Activated CD8-positive, alpha-beta T cell treated with anti-CD3 and anti-CD28 coated beads for 36 hours (primary cell): ENCODE data around the gene SNX21. TPM values are rescaled to one million over a fixed set of nuclear protein-coding genes. Genes with fewer than 3 reads are reported as not detected.
"Not testable (repeated sequence)": the region's sequence is repeated elsewhere in the genome, so short reads cannot be mapped to it uniquely, and the experiment has no call there.

Experiments used
- ATAC-seq: fragments of 200-7000 bp; cut with Tn5 transposase; one replicate; pipeline ENCODE4 v1.10.0; 2021; ENCODE audit warnings: mild to moderate bottlenecking, moderate library complexity
- CTCF ChIA-PET: fragments of 350-600 bp; sonication (Branson Sonifier 250); formaldehyde crosslinking; loops from one replicate; lab custom pipeline; 2021; ENCODE audit warnings: antibody characterized with exemption; lab: Charles Lee
- POLR2A ChIA-PET: fragments of 350-600 bp; sonication (Branson Sonifier 250); formaldehyde crosslinking; loops from one replicate; lab custom pipeline; 2021; ENCODE audit warnings: antibody characterized with exemption; lab: Charles Lee
- DNase-seq: peaks from one replicate; pipeline ENCODE4 v3.0.0-alpha.2; 2020
- H3K27ac Mint-ChIP-seq: one replicate; pipeline ENCODE4 v1.8.0; 2021; ENCODE audit warnings: mild to moderate bottlenecking, mixed read lengths
- H3K27me3 Mint-ChIP-seq: one replicate; pipeline ENCODE4 v1.8.0; 2021; ENCODE audit warnings: mixed read lengths
- H3K36me3 Mint-ChIP-seq: one replicate; pipeline ENCODE4 v1.8.0; 2021; ENCODE audit warnings: low read depth, mixed read lengths
- H3K4me1 Mint-ChIP-seq: one replicate; pipeline ENCODE4 v1.8.0; 2021; ENCODE audit warnings: low read depth, mixed read lengths
- H3K4me3 Mint-ChIP-seq: one replicate; pipeline ENCODE4 v1.8.0; 2021; ENCODE audit warnings: mild to moderate bottlenecking, moderate library complexity, mixed read lengths
- H3K9me3 Mint-ChIP-seq: one replicate; pipeline ENCODE4 v1.8.0; 2021; ENCODE audit warnings: mixed read lengths
- intact Hi-C: fragments of 100-400 bp; cut with micrococcal nuclease; formaldehyde crosslinking; loops from one replicate; pipeline ENCODE4 v1.10.0; 2022
- total RNA-seq, 2 experiments: library from RNA; stranded (reverse); gene quantifications; one replicate each; pipeline ENCODE4 v1.2.3, GENCODE V29; 2021
- TF ChIP-seq, protein P1 (sequence below): fragments of 200-600 bp; IDR thresholded peaks from one replicate; pipeline ENCODE4 v1.8.0; 2022; ENCODE audit warnings: antibody characterized with exemption, mild to moderate bottlenecking

The SNX21 gene
- total RNA-seq, 2 experiments from 2014 or later, result 1.4 to 1.7 TPM

GRCh38 chr20:45866454-45866853 lies 32.9 kb downstream of the SNX21 start:
- H3K27ac Mint-ChIP-seq, result no peak overlapping the region
- no peak overlapping the region for H3K4me3 Mint-ChIP-seq
- no peaks in the 10 kb centered on the region for H3K27me3 Mint-ChIP-seq
- ChIA-PET POLR2A (no interaction called here), CTCF (interaction anchor here (0.7 to 2.3 kb wide), 2 partner anchors 10 to 25 kb away, joined by 3 to 7 read pairs; partner anchors contain the start of genes ACOT8, CTSA and ZSWIM3)
- intact Hi-C loops, result no loop called here
- H3K36me3 Mint-ChIP-seq, result no peaks in the 10 kb centered on the region
- ATAC-seq (no peak), DNase-seq (no peak)
- H3K4me1 Mint-ChIP-seq, result no peaks in the 10 kb centered on the region
- TF ChIP-seq, protein P1, sequence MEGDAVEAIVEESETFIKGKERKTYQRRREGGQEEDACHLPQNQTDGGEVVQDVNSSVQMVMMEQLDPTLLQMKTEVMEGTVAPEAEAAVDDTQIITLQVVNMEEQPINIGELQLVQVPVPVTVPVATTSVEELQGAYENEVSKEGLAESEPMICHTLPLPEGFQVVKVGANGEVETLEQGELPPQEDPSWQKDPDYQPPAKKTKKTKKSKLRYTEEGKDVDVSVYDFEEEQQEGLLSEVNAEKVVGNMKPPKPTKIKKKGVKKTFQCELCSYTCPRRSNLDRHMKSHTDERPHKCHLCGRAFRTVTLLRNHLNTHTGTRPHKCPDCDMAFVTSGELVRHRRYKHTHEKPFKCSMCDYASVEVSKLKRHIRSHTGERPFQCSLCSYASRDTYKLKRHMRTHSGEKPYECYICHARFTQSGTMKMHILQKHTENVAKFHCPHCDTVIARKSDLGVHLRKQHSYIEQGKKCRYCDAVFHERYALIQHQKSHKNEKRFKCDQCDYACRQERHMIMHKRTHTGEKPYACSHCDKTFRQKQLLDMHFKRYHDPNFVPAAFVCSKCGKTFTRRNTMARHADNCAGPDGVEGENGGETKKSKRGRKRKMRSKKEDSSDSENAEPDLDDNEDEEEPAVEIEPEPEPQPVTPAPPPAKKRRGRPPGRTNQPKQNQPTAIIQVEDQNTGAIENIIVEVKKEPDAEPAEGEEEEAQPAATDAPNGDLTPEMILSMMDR, result no peak
- no peaks in the 10 kb centered on the region for H3K9me3 Mint-ChIP-seq

DNA sequence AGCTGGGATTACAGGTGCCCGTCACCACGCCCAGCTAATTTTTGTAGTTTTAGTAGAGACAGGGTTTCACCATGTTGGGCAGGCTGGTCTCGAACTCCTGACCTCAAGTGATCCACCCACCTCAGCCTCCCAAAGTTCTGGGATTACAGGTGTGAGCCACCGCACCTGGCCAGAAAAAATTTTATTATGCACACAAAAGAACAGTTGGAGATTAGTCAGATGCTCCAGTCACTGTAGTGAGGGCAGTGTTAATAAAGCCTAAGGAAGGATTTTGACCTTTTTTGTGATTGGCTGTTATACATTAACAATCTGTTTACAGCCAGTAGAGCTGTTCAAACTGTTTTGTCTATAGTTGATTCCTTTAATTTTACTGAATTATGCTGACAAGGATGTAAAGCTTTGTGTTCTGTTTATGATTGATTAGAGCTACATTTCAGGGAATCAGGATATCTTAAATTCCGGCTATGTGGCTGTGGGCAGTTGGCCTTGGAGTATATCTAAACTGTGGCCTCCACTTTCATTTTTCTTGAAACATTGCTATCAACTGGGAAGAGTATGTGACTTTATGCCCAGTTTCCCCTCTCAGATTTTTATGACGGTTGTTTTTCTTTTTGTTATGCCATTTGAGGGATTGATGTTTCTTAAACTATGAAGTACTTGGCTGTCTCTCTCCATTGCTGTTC lies 33.7 kb downstream of the SNX21 start:
- intact Hi-C loops, result no loop called here
- no peaks in the 10 kb centered on the region for H3K9me3 Mint-ChIP-seq
- TF ChIP-seq, protein P1, result no peak
- no peaks in the 10 kb centered on the region for H3K4me1 Mint-ChIP-seq
- ChIA-PET CTCF (interaction anchor here (2.3 kb wide), 1 partner anchor 11 kb away, joined by 7 read pairs; the partner anchor contains the start of genes ACOT8 and ZSWIM3), POLR2A (no interaction called here)
- H3K4me3 Mint-ChIP-seq, result no peak overlapping the region
- no peak for DNase-seq
- ATAC-seq, result no peak
- no peak overlapping the region for H3K27ac Mint-ChIP-seq
- H3K27me3 Mint-ChIP-seq, result no peaks in the 10 kb centered on the region
- no peaks in the 10 kb centered on the region for H3K36me3 Mint-ChIP-seq

GRCh38 chr20:45867819-45868176 lies 34.2 kb downstream of the SNX21 start:
- POLR2A ChIA-PET, result interaction anchor here (0.6 kb wide), 1 partner anchor 26 kb away, joined by 3 read pairs; no protein-coding TSS in a partner anchor
- no peak overlapping the region for H3K4me3 Mint-ChIP-seq

GRCh38 chr20:45872626-45873025 lies 39.0 kb downstream of the SNX21 start:
- H3K9me3 Mint-ChIP-seq, result no peaks in the 10 kb centered on the region
- DNase-seq (no peak), ATAC-seq (no peak)
- CTCF ChIA-PET, result interaction anchor here (1.1 to 1.6 kb wide), 6 partner anchors 13 to 115 kb away, joined by 3 to 4 read pairs (median 3); partner anchors contain the start of genes CTSA and NEURL2
- H3K4me3 Mint-ChIP-seq, result no peak overlapping the region
- POLR2A ChIA-PET, result interaction anchor here (0.8 kb wide), 1 partner anchor 10 kb away, joined by 3 read pairs; no protein-coding TSS in a partner anchor
- intact Hi-C loops, result no loop called here
- H3K36me3 Mint-ChIP-seq, result no peaks in the 10 kb centered on the region
- no peak overlapping the region for H3K27ac Mint-ChIP-seq
- H3K27me3 Mint-ChIP-seq, result no peaks in the 10 kb centered on the region
- TF ChIP-seq, protein P1, result no peak
- H3K4me1 Mint-ChIP-seq, result no peaks in the 10 kb centered on the region

More at GRCh38 chr20:45867819-45868176, 34.2 kb downstream of the SNX21 start:
- ATAC-seq (no peak), DNase-seq (no peak)
- TF ChIP-seq, protein P1, result no peak
- intact Hi-C loops, result no loop called here
- Mint-ChIP-seq H3K27ac (no peak overlapping the region), H3K9me3 (no peaks in the 10 kb centered on the region), H3K4me1 (no peaks in the 10 kb centered on the region), H3K36me3 (no peaks in the 10 kb centered on the region), H3K27me3 (no peaks in the 10 kb centered on the region)
- CTCF ChIA-PET, result interaction anchor here (2.3 kb wide), 1 partner anchor 11 kb away, joined by 7 read pairs; the partner anchor contains the start of genes ACOT8 and ZSWIM3

- Mint-ChIP-seq H3K4me3 (no peak overlapping the region), H3K4me1 (no peaks in the 10 kb centered on the region), H3K9me3 (no peaks in the 10 kb centered on the region), H3K36me3 (no peaks in the 10 kb centered on the region), H3K27me3 (no peaks in the 10 kb centered on the region), H3K27ac (no peak overlapping the region)
- TF ChIP-seq, protein P1, result no peak
- DNase-seq (no peak), ATAC-seq (no peak)
- POLR2A ChIA-PET, result no interaction called here
- CTCF ChIA-PET, result interaction anchor here (0.6 to 1.6 kb wide), 2 partner anchors 50 to 453 kb away, joined by 3 read pairs; no protein-coding TSS in a partner anchor
- intact Hi-C loops, result no loop called here
Observed at GRCh38 chr20:45873409-45874103, 40.0 kb downstream of the SNX21 start.

- H3K4me3 Mint-ChIP-seq, H3K27ac Mint-ChIP-seq, H3K27me3 Mint-ChIP-seq, DNase-seq, H3K9me3 Mint-ChIP-seq, ATAC-seq, H3K36me3 Mint-ChIP-seq, H3K4me1 Mint-ChIP-seq, intact Hi-C loops: not testable (repeated sequence)
- POLR2A ChIA-PET, result interaction anchor here (0.7 kb wide), 1 partner anchor 13 kb away, joined by 3 read pairs; no protein-coding TSS in a partner anchor
- CTCF ChIA-PET, result interaction anchor here (1.1 kb wide), 1 partner anchor 76 kb away, joined by 3 read pairs; no protein-coding TSS in a partner anchor
Observed at GRCh38 chr20:45874104-45874481, 40.5 kb downstream of the SNX21 start.
